ENCODE data around the gene MMAB. TPM values are rescaled to one million over a fixed set of nuclear protein-coding genes. Genes with fewer than 3 reads are reported as not detected.

The MMAB gene
- total RNA-seq, 4 donors from 2014 or later: 20.0 to 25.3 (median 21.0) TPM

- Histone ChIP-seq H3K27me3 (peaks cover 0 to 45% (median 8%) of the 10 kb centered on the region in 4 donors), H3K4me1 (no peaks in the 10 kb centered on the region), H3K9me3 (no peaks in the 10 kb centered on the region), H3K36me3 (peaks cover 0 to 24% (median 19%) of the 10 kb centered on the region in 4 donors), H3K27ac (replicated peaks in 1 of 4) (no peak overlapping the region), H3K4me3 (no peak overlapping the region)
- DNase-seq (ENCODE audit: extremely low spot score): no peak
- intact Hi-C loops (cut with DNase I): no loop called here
- TF ChIP-seq POLR2A (IDR thresholded peaks at IDR 0.05; ENCODE audit: low read depth) (no peak), POLR2AphosphoS5 (IDR thresholded peaks at IDR 0.05) (no peak), EP300 (IDR thresholded peaks at IDR 0.05) (no peak), CTCF (IDR thresholded peaks at IDR 0.05) (no peak)
- 69% methylated on average over 15 of the region's 16 CpGs for WGBS
These were observed 19.3 kb downstream of the MMAB start for GRCh38 chr12:109553906-109554500.

- H3K4me1 ChIP-seq: no peaks in the 10 kb centered on the region
- TF ChIP-seq EP300 (IDR thresholded peaks at IDR 0.05): no peak
- no peaks in the 10 kb centered on the region for H3K9me3 ChIP-seq
- intact Hi-C loops (cut with DNase I): no loop called here
- 78% methylated on average over 6 of the region's 7 CpGs for WGBS
- H3K27me3 ChIP-seq: peaks cover 0 to 50% (median 10%) of the 10 kb centered on the region in 4 donors
- no peak overlapping the region for H3K4me3 ChIP-seq
- H3K27ac ChIP-seq (replicated peaks in 1 of 4): no peak overlapping the region
- no peak for DNase-seq (ENCODE audit: extremely low spot score)
- H3K36me3 ChIP-seq: peaks cover 0 to 20% (median 14%) of the 10 kb centered on the region in 4 donors
These were observed 19.8 kb downstream of the MMAB start for GRCh38 chr12:109553483-109553882.

- H3K9me3 ChIP-seq: no peaks in the 10 kb centered on the region
- peaks cover 0 to 16% (median 12%) of the 10 kb centered on the region in 4 donors for H3K36me3 ChIP-seq
- no peaks in the 10 kb centered on the region for H3K4me1 ChIP-seq
- no peak overlapping the region for H3K4me3 ChIP-seq
- TF ChIP-seq POLR2A (IDR thresholded peaks at IDR 0.05; ENCODE audit: low read depth) (no peak), CTCF (IDR thresholded peaks at IDR 0.05) (no peak), POLR2AphosphoS5 (IDR thresholded peaks at IDR 0.05) (no peak), EP300 (IDR thresholded peaks at IDR 0.05) (no peak)
- no peak overlapping the region for H3K27ac ChIP-seq (replicated peaks in 1 of 4)
- peaks cover 0 to 56% (median 14%) of the 10 kb centered on the region in 4 donors for H3K27me3 ChIP-seq
- WGBS: 80% methylated on average over 4 of the region's 4 CpGs
- intact Hi-C loops (cut with DNase I): no loop called here
- DNase-seq (ENCODE audit: extremely low spot score): no peak
These were observed 20.3 kb downstream of the MMAB start for GRCh38 chr12:109552971-109553370.

- DNase-seq (ENCODE audit: extremely low spot score): no peak
- Histone ChIP-seq H3K36me3 (peaks cover 0 to 1% (median 0%) of the 10 kb centered on the region in 4 donors), H3K27me3 (peaks cover 0 to 74% (median 18%) of the 10 kb centered on the region in 4 donors), H3K27ac (replicated peaks in 1 of 4) (no peak overlapping the region), H3K4me3 (no peak overlapping the region), H3K4me1 (no peaks in the 10 kb centered on the region), H3K9me3 (no peaks in the 10 kb centered on the region)
- intact Hi-C loops (cut with DNase I): no loop called here
- no peak for TF ChIP-seq CTCF (IDR thresholded peaks at IDR 0.05)
- no peak for TF ChIP-seq EP300 (IDR thresholded peaks at IDR 0.05)
- TF ChIP-seq POLR2AphosphoS5 (IDR thresholded peaks at IDR 0.05): no peak
- TF ChIP-seq POLR2A (IDR thresholded peaks at IDR 0.05; ENCODE audit: low read depth): no peak
- WGBS: 80% methylated on average over 6 of the region's 6 CpGs
These were observed 22.2 kb downstream of the MMAB start for GRCh38 chr12:109551108-109551507.

GRCh38 chr12:109550281-109550680 lies 23.0 kb downstream of the MMAB start:
- no peak for TF ChIP-seq EP300 (IDR thresholded peaks at IDR 0.05)
- no peak for TF ChIP-seq CTCF (IDR thresholded peaks at IDR 0.05)
- no peak for TF ChIP-seq POLR2A (IDR thresholded peaks at IDR 0.05; ENCODE audit: low read depth)
- no peak for TF ChIP-seq POLR2AphosphoS5 (IDR thresholded peaks at IDR 0.05)

More at GRCh38 chr12:109550281-109550680, 23.0 kb downstream of the MMAB start:
- Histone ChIP-seq H3K27ac (replicated peaks in 1 of 4) (no peak overlapping the region), H3K9me3 (no peaks in the 10 kb centered on the region), H3K36me3 (no peaks in the 10 kb centered on the region), H3K4me3 (no peak overlapping the region), H3K27me3 (peaks cover 0 to 74% (median 18%) of the 10 kb centered on the region in 4 donors), H3K4me1 (peaks cover 0 to 2% (median 0%) of the 10 kb centered on the region in 4 donors)
- 64% methylated on average over 12 of the region's 12 CpGs for WGBS
- DNase-seq (ENCODE audit: extremely low spot score): no peak
- intact Hi-C loops (cut with DNase I): no loop called here

Data from esophagus muscularis mucosa (tissue), 4 donors.